GM12878 (cell line): ENCODE data around the gene ZNF331. TPM values are rescaled to one million over a fixed set of nuclear protein-coding genes. Genes with fewer than 3 reads are reported as not detected.

ENCODE experiments used
- ATAC-seq: fragments of 200-7000 bp; cut with Tn5 transposase; 3 replicates; pipeline ENCODE4 v1.9.1; 2020; ENCODE audit warnings: mild to moderate bottlenecking, moderate library complexity
- BruUV-seq: library from RNA; stranded (reverse); fragments of 400-500 nt; replicated peaks from 2 replicates; lab custom pipeline; 2021; lab: Mats Ljungman, UMichigan
- CTCF ChIA-PET: fragments of 300-600 bp; sonication (Branson Sonifier 250); formaldehyde crosslinking; extraction: SDS; loops from one replicate; lab custom pipeline; 2021; ENCODE audit warnings: inconsistent platforms; lab: Yijun Ruan, JAX
- POLR2A ChIA-PET: fragments of 350-600 bp; formaldehyde crosslinking; extraction: SDS; loops from one replicate; lab custom pipeline; 2021; ENCODE audit warnings: inconsistent platforms; lab: Charles Lee
- RAD21 ChIA-PET: fragments of 300-600 bp; sonication (Branson Sonifier 250); formaldehyde crosslinking; loops from one replicate; lab custom pipeline; 2023; ENCODE audit warnings: antibody characterized with exemption; ENCODE audit not compliant: unreplicated experiment; lab: Charles Lee
- SMC1A ChIA-PET: fragments of 300-600 bp; sonication (Branson Sonifier 250); formaldehyde crosslinking; loops from one replicate; lab custom pipeline; 2023; ENCODE audit not compliant: unreplicated experiment, uncharacterized antibody; lab: Charles Lee
- DNase-seq: peaks from one replicate; pipeline ENCODE4 v3.0.0-alpha.2; 2011; ENCODE audit warnings: low read depth, low spot score
- FAIRE-seq: peaks from 3 replicates; lab custom pipeline; 2011; peaks lifted over from hg19 to GRCh38; lab: Jason Lieb, UNC
- H2AFZ ChIP-seq: 2 replicates; pipeline ENCODE4 v1.6.0; 2011; ENCODE audit warnings: low read depth, low read length, control low read depth; ENCODE audit not compliant: control insufficient read depth
- H3K27ac ChIP-seq: 2 replicates; pipeline ENCODE4 v1.5.1; 2011; ENCODE audit warnings: control low read depth; ENCODE audit not compliant: control insufficient read depth, insufficient read depth
- H3K27me3 ChIP-seq, 2 experiments: replicated peaks in 1 of 2; 2 replicates each; pipeline versions ENCODE4 v1.6.0 to v1.6.1; 2011; ENCODE audit warnings: low read length in 1 of 2; ENCODE audit not compliant: control insufficient read depth in 2 of 2, insufficient read depth in 2 of 2
- H3K36me3 ChIP-seq, 2 experiments: 2 replicates each; pipeline ENCODE4 v1.5.1; 2011; ENCODE audit warnings: low read length in 1 of 2; ENCODE audit not compliant: control insufficient read depth in 2 of 2, insufficient read depth in 2 of 2
- H3K4me1 ChIP-seq: 2 replicates; pipeline ENCODE4 v1.6.1; 2011; ENCODE audit warnings: mild to moderate bottlenecking, low read length, moderate library complexity, mixed read lengths; ENCODE audit not compliant: control insufficient read depth, insufficient read depth
- H3K4me2 ChIP-seq: 2 replicates; pipeline ENCODE4 v1.6.0; 2011; ENCODE audit warnings: control low read depth; ENCODE audit not compliant: control insufficient read depth, insufficient read depth
- H3K4me3 ChIP-seq: fragments of 200-600 bp; sonication (generic); 2 replicates; pipeline ENCODE4 v1.5.1; 2016
- H3K79me2 ChIP-seq: 2 replicates; pipeline ENCODE4 v1.6.0; 2011; ENCODE audit warnings: low read length; ENCODE audit not compliant: control insufficient read depth, insufficient read depth
- H3K9ac ChIP-seq: 2 replicates; pipeline ENCODE4 v1.8.0; 2011; ENCODE audit warnings: low read length, control low read depth, mixed read lengths; ENCODE audit not compliant: control insufficient read depth, insufficient read depth
- H3K9me3 ChIP-seq: replicated peaks from 3 replicates; pipeline ENCODE4 v1.5.1; 2011; ENCODE audit warnings: mild to moderate bottlenecking, low read length; ENCODE audit not compliant: control insufficient read depth, insufficient read depth
- H4K20me1 ChIP-seq: 2 replicates; pipeline ENCODE4 v1.6.0; 2011; ENCODE audit not compliant: control insufficient read depth, insufficient read depth
- BMI1 ChIP-seq: fragments of 450-650 bp; IDR thresholded peaks from 2 replicates; pipeline ENCODE4 v1.6.1; 2016; ENCODE audit warnings: mild to moderate bottlenecking, moderate library complexity, borderline replicate concordance
- E2F8 ChIP-seq: fragments of 450-650 bp; IDR thresholded peaks from 2 replicates; pipeline ENCODE4 v1.6.1; 2018; ENCODE audit warnings: mild to moderate bottlenecking, low read depth, moderate library complexity; ENCODE audit not compliant: partially characterized antibody
- EED ChIP-seq: sonication (generic); IDR thresholded peaks from 2 replicates; pipeline ENCODE4 v1.6.1; 2016; ENCODE audit warnings: antibody characterized with exemption, low read depth
- ESRRA ChIP-seq: IDR thresholded peaks from 2 replicates; pipeline ENCODE4 v1.6.1; 2012; ENCODE audit warnings: mild to moderate bottlenecking, low read length, improper control_type of control experiment
- FOXK2 ChIP-seq: fragments of 450-650 bp; IDR thresholded peaks from 2 replicates; pipeline ENCODE4 v1.6.1; 2017; ENCODE audit warnings: mild to moderate bottlenecking, moderate library complexity
- MLLT1 ChIP-seq: fragments of 450-650 bp; IDR thresholded peaks from 2 replicates; pipeline ENCODE4 v1.6.1; 2016; ENCODE audit warnings: mild to moderate bottlenecking
- MTA3 ChIP-seq: IDR thresholded peaks from 2 replicates; pipeline ENCODE4 v1.6.1; 2012; ENCODE audit warnings: low read length, inconsistent platforms, borderline replicate concordance
- NR2C2 ChIP-seq: IDR thresholded peaks from 2 replicates; pipeline ENCODE4 v1.6.1; 2011; ENCODE audit warnings: borderline replicate concordance, low read depth; ENCODE audit not compliant: control insufficient read depth, insufficient read length
- PAX8 ChIP-seq: fragments of 450-650 bp; IDR thresholded peaks from 2 replicates; pipeline ENCODE4 v1.6.1; 2017; ENCODE audit warnings: mild to moderate bottlenecking, moderate library complexity
- REST ChIP-seq: IDR thresholded peaks from 2 replicates; pipeline ENCODE4 v1.6.1; 2012; ENCODE audit warnings: mild to moderate bottlenecking, low read depth, low read length
- TCF7 ChIP-seq: IDR thresholded peaks from 2 replicates; pipeline ENCODE4 v1.6.1; 2014; ENCODE audit warnings: antibody characterized with exemption, borderline replicate concordance
- WRNIP1 ChIP-seq: IDR thresholded peaks from 2 replicates; pipeline ENCODE4 v1.6.1; 2011; ENCODE audit warnings: low read depth, low read length, improper control_type of control experiment, borderline replicate concordance
- ZNF24 ChIP-seq: fragments of 450-650 bp; IDR thresholded peaks from 2 replicates; pipeline ENCODE4 v1.6.1; 2017; ENCODE audit warnings: antibody characterized with exemption, mild to moderate bottlenecking
- ZNF274 ChIP-seq: IDR thresholded peaks from one replicate; pipeline ENCODE4 v1.8.0; 2011; ENCODE audit not compliant: insufficient read length, insufficient read depth
- ZNF384 ChIP-seq: IDR thresholded peaks from 2 replicates; pipeline ENCODE4 v1.6.1; 2012; ENCODE audit warnings: low read depth, mild to moderate bottlenecking, low read length, improper control_type of control experiment, borderline replicate concordance
- ZNF622 ChIP-seq: fragments of 450-650 bp; IDR thresholded peaks from 2 replicates; pipeline ENCODE4 v1.6.1; 2017; ENCODE audit warnings: mild to moderate bottlenecking, inconsistent platforms
- WGBS: methylation state at CpG from one replicate; pipeline ENCODE4 v1.1.6; 2016; ENCODE audit warnings: low lambda C conversion rate; ENCODE audit not compliant: insufficient replicate concordance, insufficient coverage; ENCODE audit errors: missing lambda C conversion rate; 5-methylcytosine and 5-hydroxymethylcytosine counted together
- in situ Hi-C: fragments of 300-500 bp; cut with MboI; formaldehyde crosslinking; loops from 9 replicates; pipeline ENCODE4 v1.14.3; 2018; ENCODE audit warnings: mixed read lengths
- intact Hi-C: fragments of 100-400 bp; cut with micrococcal nuclease; formaldehyde crosslinking; loops from one replicate; pipeline ENCODE4 v1.14.2; 2022; ENCODE audit not compliant: unreplicated experiment
- polyA plus RNA-seq, 11 experiments: library from polyadenylated mRNA; depleted of rRNA in 4 of 11; unstranded in 6 of 11; stranded (reverse) in 5 of 11; fragments of >200 nt; fragmentation: Nextera tagmentation in 4 of 11; fragmentation: Illumina TruSeq in 1 of 11; extraction: Ambion mirVana in 4 of 11; extraction: Trizol in 1 of 11; gene quantifications; 1 replicate in 1 of 11; 2 replicates in 10 of 11; pipeline versions ENCODE4 v1.2.1 to v1.2.3, GENCODE V29; 2011 to 2016; ENCODE audit warnings: inconsistent platforms in 2 of 11, missing spikeins in 2 of 11, low read depth in 1 of 11
- total RNA-seq, 4 experiments: library from RNA; depleted of rRNA in 3 of 4; stranded (reverse); fragments of >200 nt in 3 of 4; fragmentation: Illumina TruSeq in 1 of 4; extraction: Trizol in 1 of 4; gene quantifications; 2 replicates each; pipeline versions ENCODE4 v1.2.1 to v1.2.3, GENCODE V29; 2013 to 2021

Gene ZNF331
- total and polyA plus RNA-seq, 10 of the 15 experiments (the other 5 are each of a cell fraction or from before 2014, with no cell fraction given), result 2.6 to 11.5 (median 5.3) TPM

- no peak for TF ChIP-seq E2F8
These were observed 87.0 kb downstream of the ZNF331 start (continued) for GRCh38 chr19:53624771-53625545.

GRCh38 chr19:53626486-53626885, 88.5 kb downstream of the ZNF331 start:
- Histone ChIP-seq H3K9me3 (no peaks in the 10 kb centered on the region; the same call in 2 of the 3 replicates), H3K9ac (no peak overlapping the region), H4K20me1 (no peaks in the 10 kb centered on the region), H3K4me3 (no peak overlapping the region), H3K79me2 (no peaks in the 10 kb centered on the region), H3K4me1 (no peaks in the 10 kb centered on the region), H3K4me2 (no peak overlapping the region), H2AFZ (no peak overlapping the region), H3K27me3 (no peaks in the 10 kb centered on the region), H3K36me3 (no peaks in the 10 kb centered on the region), H3K27ac (no peak overlapping the region)
- intact Hi-C loops, result no loop called here
- no TSS peak for BruUV-seq
- in situ Hi-C loops, result no loop called here
- no peak for ATAC-seq
- WGBS, result 62% methylated on average over 9 of the region's 9 CpGs
- ChIA-PET POLR2A (no interaction called here), SMC1A (no interaction called here), RAD21 (no interaction called here), CTCF (no interaction called here)
- no peak for DNase-seq
- no peak for FAIRE-seq
- no peak for TF ChIP-seq ZNF274
- TF ChIP-seq REST, result no peak
- no peak for TF ChIP-seq FOXK2
- no peak for TF ChIP-seq TCF7
- no peak for TF ChIP-seq MLLT1
- no peak for TF ChIP-seq ESRRA
- TF ChIP-seq ZNF384, result no peak
- no peak for TF ChIP-seq EED
- no peak for TF ChIP-seq ZNF24
- TF ChIP-seq NR2C2, result no peak
- no peak for TF ChIP-seq BMI1
- no peak for TF ChIP-seq PAX8
- TF ChIP-seq MTA3, result no peak
- TF ChIP-seq ZNF622, result no peak
- TF ChIP-seq WRNIP1, result no peak
